Suppressor macrophage (primary cell): ENCODE measurements around the gene NUBPL.
"Not testable (repeated sequence)": the region's sequence is repeated elsewhere in the genome, so short reads cannot be mapped to it uniquely, and the experiment has no call there.

Experiments used
- DNase-seq, 4 experiments: peaks; one replicate each; pipeline ENCODE4 v3.0.0-alpha.2; 2020 to 2022

The NUBPL gene

GRCh38 chr14:31678421-31679249, 117.4 kb downstream of the NUBPL start:
- no peak for DNase-seq

DNA sequence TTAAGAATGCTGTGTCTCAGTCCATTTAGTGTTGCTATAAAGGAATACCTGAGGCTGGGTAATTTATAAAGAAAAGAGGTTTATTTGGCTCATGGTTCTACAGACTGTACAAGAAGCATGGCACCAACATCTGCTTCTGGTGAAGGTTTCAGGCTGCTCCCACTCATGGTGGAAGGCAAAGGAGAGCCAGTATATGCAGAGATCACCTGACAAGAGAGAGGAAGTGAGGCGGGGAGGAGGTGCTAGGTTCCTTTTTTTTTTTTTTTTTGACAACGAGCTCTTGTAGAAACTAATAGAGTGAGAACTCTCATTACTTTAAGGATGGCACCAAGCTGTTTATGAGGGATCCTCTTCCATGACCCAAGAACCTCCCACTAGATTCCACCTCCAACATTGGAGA, 121.6 kb downstream of the NUBPL start:
- DNase-seq, result no peak

DNA sequence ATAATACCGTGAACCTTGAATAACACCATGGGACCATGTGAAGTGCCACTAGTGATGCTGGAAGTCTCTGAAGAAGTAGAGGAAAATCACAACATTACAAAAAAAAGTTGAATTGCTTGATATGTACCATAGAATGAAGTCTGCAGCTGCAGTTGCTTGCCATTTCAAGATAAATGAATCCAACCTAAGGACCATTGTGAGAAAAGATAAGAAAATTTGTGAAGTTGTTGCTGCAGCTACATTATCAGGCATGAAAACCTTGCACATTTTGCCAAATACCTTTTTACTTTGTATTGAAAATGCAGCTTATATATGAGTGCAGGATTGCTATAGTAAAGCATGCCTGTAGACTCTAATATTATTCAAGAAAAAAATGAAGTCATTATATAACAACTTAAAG, 126.5 kb downstream of the NUBPL start:
- no peak for DNase-seq

DNA sequence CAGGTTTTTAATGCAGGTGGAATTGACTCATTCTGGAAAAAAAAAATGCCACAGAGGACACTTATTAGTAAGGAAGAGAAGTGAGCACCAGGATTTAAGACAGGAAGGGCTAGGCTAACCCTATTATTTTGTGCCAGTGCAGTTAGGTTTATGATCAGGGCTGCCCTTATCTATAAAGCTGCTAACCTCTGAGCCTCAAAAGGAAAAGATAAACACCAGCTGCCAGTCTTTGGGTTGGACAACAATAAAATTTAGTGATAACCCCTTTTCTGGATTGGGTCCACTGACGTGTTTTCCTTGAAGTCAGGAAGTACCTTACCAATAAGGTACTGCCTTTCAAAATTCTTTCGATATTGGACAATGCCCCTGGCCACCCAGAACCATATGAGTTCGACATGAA, 128.9 kb downstream of the NUBPL start:
- no peak for DNase-seq

GRCh38 chr14:31692376-31692781, 131.2 kb downstream of the NUBPL start:
- DNase-seq, result no peak

DNA sequence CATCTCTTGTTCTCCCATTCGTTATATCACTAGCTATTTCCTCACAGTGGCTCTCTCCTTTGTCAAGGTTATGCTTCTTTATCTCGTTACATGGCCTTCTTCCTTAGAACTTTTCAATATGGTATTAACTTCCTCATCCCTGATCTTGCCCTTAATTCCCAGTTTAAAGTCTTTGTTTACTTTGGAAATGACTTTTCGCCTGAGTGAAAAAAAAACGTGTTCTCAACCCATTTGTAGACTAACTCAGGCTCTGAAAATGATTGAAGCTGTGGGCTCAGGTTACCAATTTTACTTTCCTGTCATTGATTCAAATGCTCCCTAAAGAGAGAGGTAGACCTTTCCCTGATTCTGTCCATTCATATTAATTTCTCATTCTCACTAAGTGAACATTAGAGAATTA, 135.2 kb downstream of the NUBPL start:
- no peak for DNase-seq

GRCh38 chr14:31699809-31700208, 138.6 kb downstream of the NUBPL start:
- DNase-seq, result no peak

GRCh38 chr14:31700282-31701074, 139.3 kb downstream of the NUBPL start:
- DNase-seq, result no peak

DNA sequence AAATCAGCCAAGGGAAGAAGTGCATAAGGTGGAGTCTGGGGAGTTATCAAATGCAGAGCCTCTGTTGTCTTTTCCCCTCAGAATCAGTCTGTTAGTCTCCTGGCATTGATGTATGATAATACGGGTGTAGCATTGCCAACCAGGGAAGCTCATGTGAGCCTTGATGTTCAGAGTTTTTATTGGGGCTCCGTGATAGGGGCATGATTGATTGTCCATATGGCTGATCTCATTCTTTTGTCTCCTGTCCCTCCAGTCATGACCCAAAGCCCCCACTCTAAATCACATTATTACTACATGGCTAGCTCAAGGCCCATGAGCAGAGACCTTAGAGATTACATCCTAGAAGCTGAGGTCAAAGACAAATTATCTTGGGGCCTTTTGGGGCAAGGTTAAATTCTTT, 140.9 kb downstream of the NUBPL start:
- DNase-seq, result no peak

DNA sequence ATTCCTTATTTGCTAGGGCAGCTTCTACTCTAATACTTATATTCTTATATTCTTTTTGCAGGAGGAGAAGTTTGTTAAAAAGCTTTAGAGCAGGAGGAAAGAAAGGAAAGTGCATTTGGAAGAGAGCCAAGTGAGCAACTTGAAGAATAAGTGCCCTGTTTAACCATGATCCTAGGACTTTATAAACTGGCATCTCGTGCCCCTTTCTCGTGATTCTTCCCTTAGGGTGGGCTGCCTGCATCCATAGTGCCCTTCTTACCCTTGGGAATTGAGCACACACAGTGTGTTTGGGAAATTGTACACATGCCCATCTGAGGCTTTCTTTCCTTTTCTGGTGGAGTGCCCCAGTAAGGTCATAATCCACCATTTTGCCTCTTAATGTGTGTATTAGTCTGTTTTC, 141.9 kb downstream of the NUBPL start:
- DNase-seq, result no peak

DNA sequence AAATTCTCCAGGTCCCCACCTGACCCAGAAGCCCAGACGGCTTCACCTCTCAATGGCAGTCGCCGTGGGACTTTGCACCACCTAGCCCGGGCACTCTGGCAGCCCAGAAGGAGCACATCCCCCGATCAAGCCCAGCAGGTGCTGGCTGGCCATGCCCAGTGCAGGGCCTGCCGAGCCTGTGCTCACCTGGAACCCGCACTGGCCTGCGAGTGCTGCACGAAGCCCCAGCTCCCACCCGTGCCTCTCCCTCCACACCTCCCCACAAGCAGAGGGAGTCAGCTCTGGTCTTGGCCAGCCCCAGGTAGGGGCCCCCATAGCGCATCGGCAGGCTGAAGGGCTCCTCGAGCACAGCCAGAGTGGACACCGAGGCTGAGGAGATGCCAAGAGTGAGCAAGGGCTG, 144.5 kb downstream of the NUBPL start:
- DNase-seq, result no peak

- DNase-seq, result not testable (repeated sequence)
Measured at GRCh38 chr14:31708661-31709060, 147.5 kb downstream of the NUBPL start.

DNA sequence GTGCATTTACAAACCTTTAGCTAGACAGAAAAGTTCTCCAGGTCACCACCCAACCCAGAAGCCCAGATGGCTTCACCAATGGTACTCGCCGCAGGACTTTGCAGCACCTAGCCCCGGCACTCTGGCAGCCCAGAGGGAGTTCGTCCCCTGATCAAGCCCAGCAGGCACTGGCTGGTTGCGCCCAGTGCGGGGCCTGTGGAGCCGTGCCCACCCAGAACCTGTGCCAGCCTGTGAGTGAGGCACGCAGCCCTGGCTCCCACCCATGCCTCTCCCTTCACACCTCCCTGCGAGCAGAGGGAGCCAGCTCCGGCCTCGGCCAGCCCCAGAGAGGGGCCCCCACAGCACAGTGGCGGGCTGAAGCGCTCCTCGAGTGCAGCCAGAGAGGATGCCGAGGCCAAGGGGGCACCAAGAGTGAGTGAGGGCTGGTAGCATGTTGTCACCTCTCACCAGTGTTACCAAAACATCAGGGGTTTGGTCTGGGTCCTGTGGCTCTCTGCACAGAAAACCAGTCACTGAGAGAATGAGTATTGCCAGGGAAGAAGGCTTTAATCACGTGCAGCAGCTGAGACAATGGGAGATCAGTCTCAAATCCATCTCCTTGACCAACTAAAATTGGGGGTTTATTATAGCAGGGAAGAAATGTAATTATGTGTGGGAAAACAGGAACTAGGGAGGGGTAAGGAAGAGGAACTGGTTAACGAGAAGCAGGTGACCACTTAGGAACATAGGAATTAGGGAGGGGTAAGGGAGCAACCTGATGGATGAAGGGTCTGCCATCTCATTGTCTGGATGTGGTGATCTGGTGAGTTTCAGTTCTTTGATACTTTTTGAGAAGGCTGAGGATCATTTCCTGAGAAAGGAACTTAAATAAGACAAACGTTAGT, 151.3 kb downstream of the NUBPL start:
- peak in 1 of 4 experiments; percentile 1 for DNase-seq

- no peak for DNase-seq
Measured at GRCh38 chr14:31716208-31716607, 155.0 kb downstream of the NUBPL start.

GRCh38 chr14:31717294-31718085, 156.3 kb downstream of the NUBPL start:
- DNase-seq, result no peak

GRCh38 chr14:31718585-31718984, 157.4 kb downstream of the NUBPL start:
- DNase-seq, result no peak

- DNase-seq, result no peak
Measured at GRCh38 chr14:31718985-31719384, 157.8 kb downstream of the NUBPL start.

- no peak for DNase-seq
Measured at GRCh38 chr14:31726337-31726736, 165.1 kb downstream of the NUBPL start.

- DNase-seq, result no peak
Measured at GRCh38 chr14:31727797-31728196, 166.6 kb downstream of the NUBPL start.

DNA sequence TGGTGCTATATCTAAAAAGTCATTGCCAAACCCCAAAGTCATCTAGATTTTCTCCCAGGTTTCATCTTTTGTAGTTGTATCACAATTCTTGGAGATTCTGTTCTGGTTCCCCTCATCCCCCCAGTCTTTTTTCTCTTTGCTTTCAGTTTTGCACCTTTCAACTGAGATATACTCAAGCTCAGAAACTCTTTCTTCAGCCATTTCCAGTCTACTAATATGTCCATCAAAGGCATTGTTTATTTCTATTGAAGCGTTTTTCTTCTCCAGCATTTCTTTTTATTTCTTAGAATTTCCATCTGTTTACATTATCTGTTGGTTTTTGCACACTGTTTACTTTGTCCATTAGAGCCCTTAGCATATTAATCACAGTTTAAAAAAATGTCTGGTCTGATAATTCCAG, 179.5 kb downstream of the NUBPL start:
- DNase-seq, result no peak

- DNase-seq, result no peak
Measured at GRCh38 chr14:31745741-31746140, 184.5 kb downstream of the NUBPL start.

GRCh38 chr14:31746326-31746725, 185.1 kb downstream of the NUBPL start:
- DNase-seq, result no peak
